ENCODE data around the gene SPRR2D.
"Not testable (repeated sequence)": the region's sequence is repeated elsewhere in the genome, so short reads cannot be mapped to it uniquely, and the experiment has no call there.

Gene SPRR2D

GRCh38 chr1:153040950-153041631 is at the start of gene SPRR2D:
Gene SPRR2D, minus strand, starts transcription at chr1:153041120. Its CDS starts 774 bp downstream, at chr1:153040346.
- DNase-seq, result no peak

- DNase-seq, result no peak
These were observed 46.7 kb upstream of the SPRR2D start for GRCh38 chr1:153087652-153088051.

- DNase-seq, result no peak
These were observed 40.8 kb upstream of the SPRR2D start for GRCh38 chr1:153081736-153082135.

- DNase-seq, result no peak
These were observed 32.1 kb upstream of the SPRR2D start for GRCh38 chr1:153072806-153073726.

- no peak for DNase-seq
These were observed 30.6 kb upstream of the SPRR2D start, which contains the start of gene SPRR2B for GRCh38 chr1:153071511-153071910. Gene SPRR2B, minus strand, starts transcription at chr1:153071611. Its CDS starts 772 bp downstream, at chr1:153070839.

- DNase-seq, result no peak
These were observed 29.3 kb upstream of the SPRR2D start for GRCh38 chr1:153070243-153070642.

- no peak for DNase-seq
These were observed 18.2 kb upstream of the SPRR2D start for GRCh38 chr1:153058826-153059784.

- no peak for DNase-seq
These were observed 17.2 kb upstream of the SPRR2D start for GRCh38 chr1:153058154-153058553.

GRCh38 chr1:153057375-153057774 is 16.5 kb upstream of the SPRR2D start, which contains the start of gene SPRR2A:
Gene SPRR2A, minus strand, starts transcription at chr1:153057512. Its CDS starts 777 bp downstream, at chr1:153056735.
- DNase-seq, result no peak

- DNase-seq, result not testable (repeated sequence)
These were observed 15.2 kb upstream of the SPRR2D start for GRCh38 chr1:153056111-153056510.

GRCh38 chr1:153049211-153049610 is 8.3 kb upstream of the SPRR2D start:
- no peak for DNase-seq

- no peak for DNase-seq
These were observed 5.7 kb downstream of the SPRR2D start for GRCh38 chr1:153035211-153035610.

GRCh38 chr1:153032677-153033308 is 8.1 kb downstream of the SPRR2D start:
- no peak for DNase-seq

GRCh38 chr1:153032073-153032472 is 8.8 kb downstream of the SPRR2D start:
- no peak for DNase-seq

GRCh38 chr1:153030895-153031294 is 10.0 kb downstream of the SPRR2D start, which contains the start of gene SPRR1B:
Gene SPRR1B, plus strand, starts transcription at chr1:153031203. Its CDS starts 1,143 bp downstream, at chr1:153032346.
- DNase-seq, result no peak

GRCh38 chr1:153028766-153029165 is 12.2 kb downstream of the SPRR2D start:
- DNase-seq, result no peak

GRCh38 chr1:153025797-153026196 is 15.1 kb downstream of the SPRR2D start:
- no peak for DNase-seq

- no peak for DNase-seq
These were observed 16.5 kb downstream of the SPRR2D start for GRCh38 chr1:153024413-153024812.

GRCh38 chr1:153023109-153023508 is 17.8 kb downstream of the SPRR2D start:
- DNase-seq, result no peak

GRCh38 chr1:153022340-153022739 is 18.6 kb downstream of the SPRR2D start:
- DNase-seq, result not testable (repeated sequence)

- not testable (repeated sequence) for DNase-seq
These were observed 19.1 kb downstream of the SPRR2D start for GRCh38 chr1:153021829-153022228.

GRCh38 chr1:153011235-153011758 is 29.6 kb downstream of the SPRR2D start:
- not testable (repeated sequence) for DNase-seq
